GM18511 (cell line): Measurements from ENCODE around the gene AKR1C4.
"Not testable (repeated sequence)": the region's sequence is repeated elsewhere in the genome, so short reads cannot be mapped to it uniquely, and the experiment has no call there.

Experiments used
- ATAC-seq: cut with Tn5 transposase; IDR thresholded peaks from one replicate; pipeline ENCODE4 v1.9.1; 2021; ENCODE audit warnings: mild to moderate bottlenecking, moderate library complexity; ENCODE audit not compliant: unreplicated experiment

The AKR1C4 gene

GRCh38 chr10:5196702-5197113 lies at the start of gene AKR1C4:
AKR1C4 (plus strand) TSS chr10:5196837; CDS start chr10:5196868, 31 bp downstream.
- ATAC-seq = no peak

- ATAC-seq = no peak
Observed at GRCh38 chr10:5146920-5147254, 49.8 kb upstream of the AKR1C4 start.

DNA sequence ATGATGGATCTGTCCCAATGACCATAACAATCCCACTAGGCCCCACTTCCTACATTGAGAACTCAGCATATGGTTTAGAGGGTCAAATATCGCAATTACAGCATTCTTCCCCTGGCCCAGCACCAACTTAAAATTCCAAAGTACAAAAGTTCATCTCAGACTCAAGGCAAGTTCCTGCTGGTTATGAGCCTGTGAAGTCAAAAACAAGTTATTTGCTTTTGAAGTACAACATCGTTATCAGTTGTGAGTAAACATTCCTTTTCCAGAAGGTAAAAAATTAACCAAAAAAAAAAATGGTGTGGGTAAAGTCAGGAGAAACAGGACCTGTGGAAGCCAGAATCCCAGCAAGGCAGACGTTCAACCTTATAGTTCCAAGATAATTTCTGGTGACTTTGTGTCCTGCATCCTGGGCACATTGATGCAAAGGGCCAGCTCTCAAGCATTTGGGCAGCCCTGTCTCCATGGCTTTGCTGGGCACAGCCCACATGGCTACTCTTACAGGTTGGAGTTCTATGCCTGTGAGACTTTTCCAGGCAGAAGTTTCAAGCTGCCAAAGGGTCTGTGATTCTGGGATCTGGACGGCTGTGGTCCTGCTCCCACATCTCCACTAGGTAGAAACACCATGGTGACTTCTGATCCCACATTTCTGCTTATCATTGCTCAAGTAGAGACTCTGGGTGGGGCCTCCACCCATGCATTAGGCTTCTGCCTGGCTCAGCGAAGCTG lies 49.2 kb upstream of the AKR1C4 start:
- no peak for ATAC-seq

DNA sequence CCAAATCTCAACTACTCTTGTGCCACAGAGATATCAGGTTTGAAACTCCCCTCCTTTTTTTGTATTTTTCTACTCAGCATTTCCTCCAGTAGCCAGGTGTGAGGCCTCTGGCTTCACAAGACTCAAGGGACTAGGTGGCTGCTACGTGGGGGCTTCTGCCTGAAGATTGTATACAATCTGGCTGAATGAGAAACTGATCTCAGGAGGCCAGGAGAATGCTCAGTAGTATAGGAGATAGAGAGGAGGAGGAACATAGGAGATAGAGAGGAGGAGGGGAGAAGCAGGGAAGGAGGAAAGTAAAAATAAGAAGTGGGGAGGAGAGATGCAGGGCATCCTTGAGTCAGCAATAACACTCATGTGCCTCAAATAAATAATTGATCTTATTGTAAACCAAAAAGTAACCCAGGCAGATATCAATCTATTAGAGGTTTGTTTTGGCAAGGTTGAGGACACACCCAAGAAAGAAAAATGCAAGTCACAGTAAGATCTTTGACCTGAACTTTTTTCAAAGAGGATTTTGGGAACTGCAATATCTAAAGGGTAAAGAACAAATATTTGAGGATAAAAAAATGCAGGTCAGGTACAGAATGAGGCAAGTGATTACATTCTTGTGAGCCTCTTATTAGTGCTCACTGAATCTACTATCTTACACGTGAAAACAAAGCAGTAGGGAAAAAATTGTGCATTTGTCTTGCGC lies 48.5 kb upstream of the AKR1C4 start:
- ATAC-seq = no peak

GRCh38 chr10:5148678-5149032 lies 48.0 kb upstream of the AKR1C4 start:
- ATAC-seq = no peak

- ATAC-seq = no peak
Observed at GRCh38 chr10:5151076-5151475, 45.6 kb upstream of the AKR1C4 start.

DNA sequence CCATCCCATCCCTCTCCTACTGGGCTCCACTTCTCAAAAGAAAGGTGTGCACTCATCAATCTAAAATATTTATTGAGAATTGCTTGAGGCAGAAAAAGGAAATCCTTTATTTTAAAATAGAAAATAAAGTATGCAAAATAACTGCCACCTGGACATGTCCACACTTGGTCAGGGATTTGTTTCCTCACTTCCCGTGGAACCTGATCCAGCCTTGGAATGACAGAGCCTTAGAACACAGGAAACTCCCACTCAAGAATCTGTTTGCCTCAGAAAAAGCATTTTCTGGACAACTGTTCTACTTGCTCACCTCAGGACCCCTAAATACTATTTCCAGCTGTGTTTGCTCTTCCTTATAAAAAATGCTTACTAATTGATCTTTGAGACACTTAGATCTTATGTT lies 40.7 kb upstream of the AKR1C4 start:
- no peak for ATAC-seq

- ATAC-seq = no peak
Observed at GRCh38 chr10:5157501-5157900, 39.1 kb upstream of the AKR1C4 start.

DNA sequence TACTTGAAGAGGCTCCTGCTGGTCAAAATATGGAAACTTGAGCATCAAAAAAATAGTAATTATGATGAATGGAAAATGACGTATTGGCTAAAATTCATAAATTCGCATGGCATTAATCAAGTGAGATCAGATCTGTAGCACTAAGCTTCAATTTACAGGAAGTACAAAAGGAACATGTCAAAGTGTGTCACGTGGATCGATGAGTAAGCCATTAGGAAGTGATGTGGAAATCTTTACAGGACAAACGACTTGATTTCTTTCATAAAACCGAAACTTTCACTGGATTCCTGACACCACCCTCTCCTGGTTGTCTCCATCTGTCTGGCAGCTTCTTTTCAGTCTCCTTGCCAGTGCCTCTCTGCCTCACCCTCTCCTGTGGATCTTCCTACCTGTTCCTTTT lies 37.5 kb upstream of the AKR1C4 start:
- ATAC-seq = no peak

GRCh38 chr10:5163487-5163886 lies 33.1 kb upstream of the AKR1C4 start:
- ATAC-seq = no peak

- ATAC-seq = no peak
Observed at GRCh38 chr10:5165738-5166137, 30.9 kb upstream of the AKR1C4 start.

DNA sequence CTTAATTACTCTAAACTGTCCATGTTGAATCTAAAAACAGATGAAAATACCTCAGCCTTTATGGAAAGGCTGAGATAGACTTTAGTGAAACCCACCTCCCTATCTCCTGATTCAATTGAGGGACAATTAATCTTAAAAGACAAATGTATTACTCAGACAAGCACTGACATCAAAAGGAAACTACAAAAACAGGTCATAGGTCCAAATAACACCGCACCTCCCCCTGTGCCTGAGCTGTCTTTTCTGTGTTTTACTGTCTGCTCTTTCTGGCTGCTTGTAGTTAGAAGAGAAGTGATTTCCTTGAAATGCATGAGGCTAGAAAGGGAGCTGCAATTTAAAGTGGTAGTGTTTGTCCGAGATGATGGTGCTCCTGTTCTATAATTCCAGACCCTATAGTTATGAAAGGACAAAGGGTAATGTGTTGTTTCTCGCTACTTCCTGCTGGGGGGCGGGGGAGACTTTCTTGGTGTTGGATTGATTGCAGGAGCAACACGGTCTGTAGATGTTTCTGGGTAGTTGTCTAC lies 27.7 kb upstream of the AKR1C4 start:
- ATAC-seq = no peak

DNA sequence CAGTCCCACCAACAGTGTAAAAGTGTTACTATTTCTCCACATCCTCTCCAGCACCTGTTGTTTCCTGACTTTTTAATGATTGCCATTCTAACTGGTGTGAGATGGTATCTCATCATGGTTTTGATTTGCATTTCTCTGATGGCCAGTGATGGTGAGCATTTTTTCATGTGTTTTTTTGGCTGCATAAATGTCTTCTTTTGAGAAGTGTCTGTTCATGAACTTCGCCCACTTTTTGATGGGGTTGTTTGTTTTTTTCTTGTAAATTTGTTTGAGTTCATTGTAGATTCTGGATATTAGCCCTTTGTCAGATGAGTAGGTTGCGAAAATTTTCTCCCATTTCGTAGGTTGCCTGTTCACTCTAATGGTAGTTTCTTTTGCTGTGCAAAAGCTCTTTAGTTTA lies 21.1 kb upstream of the AKR1C4 start:
- ATAC-seq = not testable (repeated sequence)

- not testable (repeated sequence) for ATAC-seq
Observed at GRCh38 chr10:5180503-5180902, 16.1 kb upstream of the AKR1C4 start.

- ATAC-seq = no peak
Observed at GRCh38 chr10:5183923-5184322, 12.7 kb upstream of the AKR1C4 start.

DNA sequence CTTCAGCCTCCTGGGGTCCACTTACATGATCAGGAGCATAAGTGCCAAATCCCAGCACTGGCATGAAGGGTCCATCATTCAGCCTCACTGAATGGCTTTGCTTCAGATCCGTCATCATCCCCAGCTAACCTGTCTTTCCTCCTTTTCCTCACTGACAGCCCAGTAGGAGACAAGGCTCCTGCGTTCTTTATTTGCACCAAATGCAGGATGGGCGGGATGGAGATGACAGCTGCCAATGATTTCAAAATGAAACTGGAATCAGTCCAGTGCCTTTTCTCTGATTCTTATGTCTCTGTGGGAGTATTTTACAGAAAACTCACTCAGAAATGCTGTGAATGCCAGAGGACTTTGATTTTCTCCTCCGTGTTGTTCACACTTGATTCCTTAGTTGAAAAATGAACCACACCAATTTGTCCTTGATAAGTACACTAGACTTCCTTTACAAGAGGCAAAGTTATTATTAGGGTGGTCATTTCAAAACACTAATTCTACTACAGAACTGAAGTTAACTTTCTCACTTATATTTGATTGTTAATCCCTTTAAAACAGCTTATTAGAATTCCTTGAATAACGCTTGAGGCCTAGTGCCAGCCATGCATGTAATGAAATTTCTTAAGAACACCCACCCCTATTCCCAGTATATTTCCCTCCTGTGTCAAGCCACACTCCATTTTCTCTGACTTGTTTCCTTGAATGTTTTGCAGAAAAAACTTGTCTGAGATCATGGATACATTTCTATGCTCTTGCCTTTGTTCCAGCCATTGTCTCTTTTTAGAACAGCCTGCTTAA lies 11.5 kb upstream of the AKR1C4 start, which contains the start of gene AKR1C8:
TSS of gene AKR1C8 (minus strand) at position 164 of the 789 bp plus-strand sequence. CDS start at position 118, 46 bp downstream.
- ATAC-seq = no peak

GRCh38 chr10:5187867-5188266 lies 8.8 kb upstream of the AKR1C4 start:
- no peak for ATAC-seq

GRCh38 chr10:5188358-5188757 lies 8.3 kb upstream of the AKR1C4 start:
- no peak for ATAC-seq

DNA sequence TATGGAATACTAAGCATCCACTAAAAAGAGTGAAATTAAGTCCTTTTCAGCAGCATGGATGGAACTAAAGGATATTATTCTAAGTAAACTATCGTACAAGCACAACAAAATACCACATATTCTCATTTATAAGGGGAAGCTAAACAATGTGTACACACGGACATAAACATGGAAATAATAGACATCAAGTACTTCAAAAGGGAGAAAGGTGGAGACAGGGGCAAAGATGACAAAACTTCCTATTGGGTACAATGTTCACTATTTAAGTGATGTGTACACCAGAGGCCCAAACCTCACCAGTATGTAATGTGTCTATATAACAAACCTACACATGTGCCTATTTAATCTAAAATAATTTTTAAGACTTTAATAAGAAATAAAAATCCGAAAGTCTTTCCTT lies 2.2 kb upstream of the AKR1C4 start:
- no peak for ATAC-seq

- ATAC-seq = no peak
Observed at GRCh38 chr10:5195727-5196374, 786 bp upstream of the AKR1C4 start.

- no peak for ATAC-seq
Observed at GRCh38 chr10:5198386-5198785, 1.7 kb downstream of the AKR1C4 start.
